HG03432 (cell line): ENCODE results near the gene NEURL1.
"Not testable (repeated sequence)": the region's sequence is repeated elsewhere in the genome, so short reads cannot be mapped to it uniquely, and the experiment has no call there.

ENCODE experiments used
- ATAC-seq: cut with Tn5 transposase; IDR thresholded peaks from one replicate; pipeline ENCODE4 v1.9.1; 2021; ENCODE audit warnings: mild to moderate bottlenecking, moderate library complexity; ENCODE audit not compliant: unreplicated experiment

Gene NEURL1

DNA sequence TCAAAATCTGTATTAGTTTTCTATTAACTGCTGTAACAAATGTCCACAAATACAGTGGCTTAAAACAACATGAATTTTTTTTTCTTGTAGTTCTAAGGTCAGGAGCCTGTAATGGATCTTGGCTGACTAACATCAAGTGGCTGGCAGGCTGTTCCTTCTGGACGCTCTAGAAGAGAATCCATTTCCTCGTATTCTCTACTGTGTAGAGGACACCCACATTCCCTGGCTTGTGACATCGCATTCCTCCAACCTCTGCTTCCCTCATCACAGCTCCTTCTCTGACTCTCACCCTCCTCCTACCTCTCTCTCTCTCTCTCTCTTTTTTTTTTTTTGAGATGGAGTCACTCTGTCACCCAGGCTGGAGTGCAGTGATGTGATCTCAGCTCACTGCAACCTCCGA, 30.0 kb upstream of the NEURL1 start:
- no peak for ATAC-seq

DNA sequence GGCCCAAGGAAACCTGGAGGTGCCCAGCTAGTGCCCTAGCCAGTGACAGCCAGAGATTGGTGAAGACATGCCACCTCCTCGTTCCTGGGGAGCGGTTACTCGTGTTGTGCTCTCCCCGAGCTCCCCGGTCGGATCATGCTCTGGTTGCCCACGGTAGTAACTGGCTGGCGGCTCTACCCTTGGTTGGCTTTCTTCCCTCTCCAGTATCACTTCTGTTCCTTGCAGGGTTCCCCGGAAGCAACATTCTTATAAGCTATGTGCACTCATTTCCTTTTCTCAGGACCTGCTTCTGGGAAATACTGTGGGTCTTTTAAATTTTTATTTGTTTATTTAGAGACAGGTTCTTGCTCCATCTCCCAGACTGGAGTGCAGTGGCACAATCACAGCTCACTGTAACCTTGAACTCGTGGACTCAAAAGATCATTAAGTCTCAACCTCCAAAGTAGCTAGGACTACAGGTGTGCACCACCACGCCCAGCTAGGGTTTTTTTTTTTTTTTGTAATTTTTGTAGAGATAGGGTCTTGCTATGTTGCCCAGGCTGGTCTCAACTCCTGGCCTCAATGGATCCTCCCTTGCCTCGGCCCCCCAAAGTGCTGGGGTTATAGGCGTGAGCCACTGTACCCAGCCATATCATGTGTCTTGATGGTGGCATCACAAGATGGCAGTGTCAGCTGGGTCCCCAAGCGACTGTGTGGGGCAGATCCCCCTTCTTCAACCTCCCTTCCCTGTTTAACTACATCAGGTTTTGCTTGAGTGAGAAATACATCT, 27.9 kb upstream of the NEURL1 start:
- ATAC-seq, result no peak

DNA sequence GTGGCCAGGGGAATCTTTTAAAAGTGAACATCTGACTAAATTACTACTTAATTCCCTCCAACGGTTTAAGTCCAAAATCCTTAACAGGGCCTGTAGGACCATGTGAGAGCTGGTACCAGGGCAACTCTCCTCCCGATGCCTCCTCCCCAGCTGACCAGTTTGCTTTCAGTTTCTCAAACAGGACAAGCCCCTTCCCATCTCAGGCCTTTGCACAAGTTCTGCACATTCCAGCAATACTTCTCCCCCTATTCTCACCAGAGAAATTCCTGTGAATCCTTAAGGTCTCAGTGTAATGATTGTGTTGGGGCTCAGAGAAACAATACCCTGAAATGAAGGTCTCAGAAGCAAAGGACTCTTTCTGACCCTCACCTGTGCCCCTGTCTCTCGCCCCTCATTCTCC, 26.8 kb upstream of the NEURL1 start:
- ATAC-seq, result no peak

DNA sequence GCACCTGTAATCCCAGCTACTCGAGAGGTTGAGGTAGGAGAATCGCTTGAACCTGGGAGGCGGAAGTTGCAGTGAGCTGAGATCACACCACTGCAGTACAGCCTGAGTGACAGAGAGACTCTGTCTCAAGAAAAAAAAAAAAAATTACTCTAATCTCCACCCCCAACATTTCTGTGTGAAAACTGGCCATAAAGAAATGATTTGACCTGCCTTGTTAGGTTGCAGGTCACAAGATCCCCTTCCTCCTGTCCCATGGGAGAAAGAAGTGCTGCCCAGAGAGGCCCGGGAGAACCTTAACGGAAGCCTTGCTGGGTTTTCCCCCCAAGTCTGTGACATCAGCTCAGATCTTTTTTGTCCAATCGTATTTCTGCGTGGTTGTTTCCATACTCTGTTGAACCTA, 26.1 kb upstream of the NEURL1 start:
- ATAC-seq, result peak; percentile 33

DNA sequence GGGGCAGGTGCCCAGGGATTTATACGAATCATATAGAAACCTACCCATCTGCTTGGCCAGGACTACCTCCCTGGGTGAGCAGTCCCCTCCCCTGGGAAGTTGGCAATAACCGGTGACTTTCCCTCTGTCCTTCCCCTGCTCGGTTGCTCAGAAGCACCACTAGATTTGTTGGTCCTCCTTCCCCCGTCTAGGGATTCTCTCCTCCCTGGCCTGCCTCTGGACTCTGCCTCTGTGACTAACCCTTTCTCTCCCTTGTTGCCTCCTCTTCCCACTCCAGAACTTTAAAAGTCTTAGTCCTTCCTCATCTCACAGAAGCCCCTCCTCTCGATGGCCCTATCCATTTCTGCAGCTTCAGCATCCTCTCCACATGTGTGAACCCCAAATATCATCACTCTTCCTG, 24.3 kb upstream of the NEURL1 start:
- ATAC-seq, result no peak

DNA sequence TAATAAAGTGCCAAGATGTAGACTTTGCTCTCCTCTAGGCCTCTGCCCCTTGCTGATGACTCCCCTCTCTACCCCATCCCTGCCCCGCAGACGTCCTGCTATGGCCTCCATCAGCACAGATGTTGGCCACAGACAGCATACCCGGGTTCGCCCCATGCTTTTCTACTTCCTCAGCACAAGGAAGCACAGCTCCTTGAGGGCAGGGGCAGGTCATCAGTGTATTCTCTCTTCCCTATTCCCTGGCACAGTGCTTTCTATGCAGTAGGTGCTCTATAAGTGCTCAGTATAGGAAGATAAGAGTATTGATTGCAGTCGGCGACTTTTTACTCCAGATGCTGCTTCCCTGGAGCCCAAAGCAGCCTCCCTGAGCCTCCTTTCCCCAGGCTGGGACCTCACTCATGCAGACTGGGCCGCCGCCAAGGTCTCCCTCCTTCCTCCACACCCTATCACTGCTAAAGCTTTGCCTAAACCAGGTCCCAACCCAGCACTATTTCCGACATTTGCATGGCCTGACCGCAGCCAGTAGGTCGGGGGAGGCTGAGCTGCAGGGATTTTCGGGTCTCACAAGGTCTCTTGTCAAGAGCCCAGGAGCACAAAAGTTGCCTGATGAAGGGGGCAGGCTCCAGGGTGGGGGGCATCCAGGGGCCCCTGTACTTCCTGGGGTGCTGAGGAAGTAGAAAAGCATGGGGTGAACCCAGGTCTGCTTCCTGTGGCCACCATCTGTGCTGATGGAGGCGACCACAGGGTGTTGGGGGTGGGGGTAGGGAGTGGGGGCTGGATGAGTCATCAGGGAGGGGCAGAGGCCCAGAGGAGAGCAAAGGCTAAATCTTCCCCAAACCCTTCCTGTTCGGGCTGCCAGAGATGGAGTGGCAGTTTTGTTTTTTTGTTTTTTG, 22.5 kb upstream of the NEURL1 start:
- ATAC-seq, result peak; percentile 78

DNA sequence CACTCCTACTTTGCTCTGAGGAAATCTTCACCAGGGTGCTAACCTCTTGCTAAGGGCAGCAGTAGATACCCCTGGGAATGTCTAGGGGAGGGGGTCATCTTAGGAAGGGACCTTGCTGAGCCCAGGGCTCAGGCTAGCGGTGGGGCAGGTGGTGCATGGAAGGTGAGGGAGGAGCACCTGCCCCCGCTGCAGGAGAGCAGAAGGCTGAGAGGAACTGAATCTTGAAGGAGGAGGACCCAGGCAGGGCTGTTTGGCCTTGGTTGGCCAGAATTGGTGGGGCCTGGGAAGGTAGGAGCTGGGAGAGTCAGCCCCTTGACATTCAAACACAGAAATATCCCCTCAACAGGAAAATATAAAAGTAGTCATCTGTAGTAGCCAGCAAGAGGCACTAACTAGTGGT, 21.5 kb upstream of the NEURL1 start:
- peak; percentile 22 for ATAC-seq

DNA sequence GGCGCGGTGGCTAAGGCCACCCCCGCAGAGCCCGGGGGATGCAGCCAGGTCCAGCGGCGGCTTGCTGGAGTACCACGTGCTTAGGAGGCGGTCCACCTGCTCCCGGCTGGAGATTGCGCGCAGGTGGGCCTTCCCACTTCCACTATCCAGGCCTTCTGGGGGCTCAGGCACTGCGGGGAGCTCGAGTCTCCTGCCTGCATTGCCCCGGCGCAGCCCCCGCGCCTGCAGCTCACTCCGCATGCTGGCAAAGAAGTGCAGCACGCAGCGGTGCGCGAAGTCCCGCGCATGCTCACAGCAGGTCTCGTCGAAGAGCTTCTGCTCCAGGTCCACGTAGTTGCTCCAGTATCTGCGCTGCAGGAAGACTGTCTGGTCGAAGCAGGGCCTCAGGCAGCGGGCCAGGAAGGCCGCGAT, 20.2 kb upstream of the NEURL1 start:
- no peak for ATAC-seq

DNA sequence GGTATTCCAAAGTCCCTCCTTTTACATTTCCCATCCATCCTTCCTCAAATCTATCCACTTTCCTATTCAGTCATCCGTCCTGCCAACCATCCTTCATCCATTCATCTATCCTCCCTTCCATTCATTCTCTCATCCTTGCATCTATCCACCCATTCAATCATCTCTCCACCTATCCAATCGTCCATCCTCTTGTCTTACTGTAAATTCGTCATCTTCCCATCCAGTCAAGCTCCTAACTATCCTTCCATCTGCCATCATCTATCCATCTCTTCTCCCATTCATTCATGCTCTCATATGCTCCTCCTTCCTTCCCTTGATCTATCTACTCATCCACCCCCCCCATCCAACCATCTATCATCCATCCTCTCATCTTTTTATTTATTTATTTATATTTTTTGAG, 19.4 kb upstream of the NEURL1 start:
- no peak for ATAC-seq

DNA sequence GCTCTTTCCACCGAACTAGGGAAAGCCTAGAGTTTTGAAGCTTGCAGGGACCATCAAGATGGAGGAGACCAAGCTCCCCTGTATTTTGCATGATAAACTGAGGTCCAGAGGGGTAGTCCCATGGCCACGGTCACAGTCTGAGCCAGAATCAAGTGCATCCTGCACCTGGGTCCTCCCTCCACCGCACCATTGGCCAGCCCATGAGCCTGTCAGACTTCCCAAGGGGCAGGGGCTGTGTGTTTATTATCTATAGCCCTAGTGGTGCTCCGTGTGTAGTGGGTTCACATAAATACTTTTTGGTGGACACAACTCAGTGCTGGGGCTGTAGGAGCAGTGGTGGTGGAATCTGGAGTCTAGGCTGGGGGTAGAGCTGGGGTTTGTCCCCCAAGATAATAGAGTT, 18.1 kb upstream of the NEURL1 start:
- no peak for ATAC-seq

DNA sequence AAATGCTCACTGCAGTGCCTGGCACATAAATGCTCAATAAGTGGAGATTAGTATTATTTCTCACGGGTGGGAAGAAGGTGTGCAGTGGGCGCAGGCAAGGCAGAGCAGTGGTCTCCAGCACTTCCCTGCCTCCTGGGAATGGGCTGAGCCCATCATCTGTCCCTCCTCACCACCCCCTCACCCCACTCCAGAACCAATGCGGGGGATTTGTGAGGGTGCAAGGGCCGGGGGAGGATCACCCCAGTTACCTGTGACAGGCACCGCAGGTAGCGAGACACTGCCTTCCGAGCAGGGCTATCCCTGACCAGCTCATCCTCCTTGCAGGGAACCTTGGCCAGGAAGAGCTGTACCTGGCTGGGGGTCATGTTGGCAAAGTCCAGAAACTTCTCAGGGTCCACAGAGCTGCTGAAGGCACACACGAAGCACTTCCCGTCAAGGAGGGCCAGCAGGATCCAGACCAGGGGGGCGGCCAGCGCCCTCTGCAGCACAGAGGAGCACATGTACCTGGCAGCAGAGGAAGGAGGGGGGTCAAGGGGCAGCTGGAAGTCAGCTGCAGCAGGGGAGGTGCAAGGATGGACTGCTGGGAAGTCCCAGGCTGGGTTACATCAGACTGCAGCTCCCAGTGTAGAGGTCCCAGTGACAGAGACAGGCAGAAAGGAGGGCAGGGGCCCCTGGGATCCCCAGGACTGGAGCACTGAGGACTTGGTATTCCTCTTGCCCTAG, 17.3 kb upstream of the NEURL1 start:
- peak; percentile 50 for ATAC-seq

DNA sequence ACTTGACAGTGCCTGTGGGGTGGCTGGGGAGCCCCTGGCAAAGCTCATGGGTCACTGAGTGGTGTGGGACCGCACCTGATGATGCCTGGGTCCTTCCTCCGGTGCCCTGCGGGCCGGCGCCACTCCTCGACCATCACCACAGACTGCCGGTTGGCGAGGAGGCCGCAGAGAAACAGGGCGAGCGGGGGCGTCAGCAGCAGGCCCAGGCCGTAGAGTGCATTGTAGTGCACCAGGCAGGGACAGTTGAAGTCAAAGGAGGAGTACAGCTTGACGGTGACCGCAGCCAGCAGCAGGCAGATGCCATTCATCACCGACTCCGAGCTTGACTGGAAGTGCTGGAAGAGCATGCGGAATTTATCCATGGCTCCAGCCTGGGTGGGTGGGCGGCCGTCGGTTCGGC, 14.8 kb upstream of the NEURL1 start:
- ATAC-seq, result no peak

DNA sequence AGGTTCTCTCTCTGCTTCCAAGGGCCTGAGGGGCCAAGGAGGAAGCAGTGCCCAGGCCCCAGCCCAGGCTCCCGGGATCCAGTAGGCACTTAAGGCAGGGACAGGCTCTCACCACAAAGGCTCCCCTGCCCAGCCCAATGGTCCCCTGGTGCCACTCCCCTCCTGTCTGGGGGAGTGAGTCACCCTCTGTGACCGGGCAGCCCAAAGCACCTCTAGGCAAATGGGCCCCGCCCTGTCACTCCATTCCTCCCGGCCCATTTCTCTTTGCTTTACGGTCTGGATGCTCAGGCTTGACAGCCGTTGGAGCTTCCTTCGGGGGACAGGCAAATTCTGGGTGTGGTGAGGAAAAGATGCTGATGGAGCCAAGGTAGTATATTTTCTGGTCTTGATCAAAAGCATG, 14.4 kb upstream of the NEURL1 start, which contains the start of gene CALHM3:
Gene CALHM3, minus strand, starts transcription at position 106 of the 400 bp plus-strand sequence. CDS start 208 bp downstream, outside the sequence.
- ATAC-seq, result no peak

DNA sequence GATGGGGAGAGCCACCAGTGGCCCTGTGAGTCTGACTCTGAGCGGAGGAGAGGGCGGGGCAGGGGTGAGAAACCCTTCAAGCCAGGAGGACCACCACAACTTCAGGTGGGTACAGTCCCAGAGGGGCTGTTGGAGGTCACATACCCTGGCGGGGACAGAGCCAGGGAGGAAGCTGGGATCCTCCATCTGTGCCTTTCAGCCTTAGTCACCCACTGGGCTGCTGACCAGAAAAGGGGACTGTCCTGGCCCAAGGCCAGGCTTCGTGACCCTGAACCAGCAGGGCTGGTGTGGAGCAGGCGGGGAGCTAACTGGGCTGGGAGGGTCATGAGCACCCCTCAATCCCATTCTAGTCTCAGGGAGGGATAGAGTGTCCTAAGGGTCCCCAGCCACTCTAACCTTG, 13.0 kb upstream of the NEURL1 start:
- ATAC-seq, result no peak

DNA sequence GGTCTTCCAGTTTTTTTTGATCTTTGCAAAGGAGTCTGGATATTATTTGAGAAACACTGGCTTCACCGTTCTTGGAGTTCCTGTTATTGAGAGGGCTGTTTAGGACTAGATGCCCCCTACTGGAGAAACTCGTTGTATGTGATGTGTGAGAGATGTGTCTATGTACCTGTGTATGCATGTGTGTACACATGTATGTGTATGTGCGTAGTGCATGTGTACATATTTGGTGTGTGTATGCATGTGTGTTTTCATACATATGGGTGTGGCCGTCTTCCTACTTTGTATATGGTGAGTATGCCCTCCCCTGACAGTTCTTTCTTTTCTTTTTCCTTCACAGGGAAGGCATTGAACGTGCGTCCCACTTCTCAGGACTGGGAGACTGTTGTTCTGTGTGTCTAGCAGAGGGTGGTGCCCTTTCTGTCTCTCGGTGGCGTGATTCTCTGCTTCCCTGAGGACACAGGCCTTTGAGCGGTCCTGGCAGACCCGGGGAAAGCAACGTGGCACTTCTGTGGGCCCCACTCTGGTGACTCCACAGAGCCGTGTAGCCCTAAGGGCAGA, 11.5 kb upstream of the NEURL1 start:
- peak; percentile 73 for ATAC-seq

DNA sequence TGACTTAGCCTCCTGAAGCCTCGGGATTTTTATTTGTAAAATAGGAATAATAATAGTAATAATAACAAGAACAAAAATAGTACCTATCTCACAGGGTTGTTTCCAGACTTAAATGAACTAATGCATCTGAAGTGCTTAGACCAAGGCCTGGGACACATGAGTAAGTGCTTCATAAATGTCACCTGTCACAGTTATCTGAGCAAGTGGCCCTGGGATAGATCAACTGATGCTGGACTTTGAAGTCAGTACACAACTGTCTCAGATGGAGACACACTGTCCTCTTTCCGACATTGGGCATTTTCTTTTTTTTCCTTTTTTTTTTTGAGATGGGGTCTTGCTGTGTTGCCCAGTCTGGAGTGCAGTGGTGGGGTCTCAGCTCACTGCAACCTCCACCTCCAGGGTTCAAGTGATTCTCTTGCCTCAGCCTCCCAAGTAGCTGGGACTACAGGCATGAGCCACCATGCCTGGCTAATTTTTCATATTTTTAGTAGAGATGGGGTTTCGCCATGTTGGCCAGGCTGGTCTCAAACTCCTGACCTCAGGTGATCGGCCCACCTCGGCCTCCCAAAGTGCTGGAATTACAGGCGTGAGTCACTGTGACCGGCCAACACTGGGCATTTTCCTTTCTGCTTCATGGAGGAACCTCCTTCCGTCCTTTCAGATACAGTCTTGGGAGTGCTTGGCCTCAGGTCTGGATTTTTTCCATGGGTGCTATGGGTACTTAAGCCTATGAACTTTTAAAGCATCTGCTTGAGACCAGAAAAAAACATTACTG, 6.7 kb upstream of the NEURL1 start:
- ATAC-seq, result not testable (repeated sequence)

DNA sequence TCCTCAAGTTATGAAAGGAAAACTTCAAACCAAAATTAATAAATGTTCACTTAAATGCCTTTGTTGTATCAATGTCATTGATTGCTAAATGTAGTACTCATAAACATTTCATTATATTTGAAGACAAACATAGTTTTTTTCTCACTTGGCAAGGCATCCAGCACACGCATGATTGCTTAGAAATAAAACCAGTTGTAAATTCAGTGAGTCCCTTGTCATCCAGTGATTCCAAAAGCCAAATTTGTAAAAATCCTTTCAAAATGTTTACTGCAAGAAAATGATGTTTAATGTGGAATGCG, 6.1 kb upstream of the NEURL1 start:
- no peak for ATAC-seq

DNA sequence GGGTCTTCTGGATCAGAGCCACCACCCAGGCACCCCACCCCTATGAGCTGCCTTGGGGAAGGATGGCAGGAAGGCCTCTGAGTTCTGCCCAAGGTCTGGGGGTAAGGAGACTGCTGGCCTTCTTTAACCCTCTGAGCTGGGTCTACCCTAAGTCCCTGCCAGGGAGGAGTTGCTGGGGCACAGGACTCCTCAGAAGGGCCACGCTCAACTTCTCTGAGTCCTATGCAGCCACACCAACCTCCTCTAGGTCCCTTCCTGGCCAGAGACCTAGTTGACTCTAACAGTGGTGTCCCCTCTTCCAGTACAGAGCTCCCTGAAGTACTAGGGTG, 2.6 kb upstream of the NEURL1 start:
- ATAC-seq, result peak; percentile 20

DNA sequence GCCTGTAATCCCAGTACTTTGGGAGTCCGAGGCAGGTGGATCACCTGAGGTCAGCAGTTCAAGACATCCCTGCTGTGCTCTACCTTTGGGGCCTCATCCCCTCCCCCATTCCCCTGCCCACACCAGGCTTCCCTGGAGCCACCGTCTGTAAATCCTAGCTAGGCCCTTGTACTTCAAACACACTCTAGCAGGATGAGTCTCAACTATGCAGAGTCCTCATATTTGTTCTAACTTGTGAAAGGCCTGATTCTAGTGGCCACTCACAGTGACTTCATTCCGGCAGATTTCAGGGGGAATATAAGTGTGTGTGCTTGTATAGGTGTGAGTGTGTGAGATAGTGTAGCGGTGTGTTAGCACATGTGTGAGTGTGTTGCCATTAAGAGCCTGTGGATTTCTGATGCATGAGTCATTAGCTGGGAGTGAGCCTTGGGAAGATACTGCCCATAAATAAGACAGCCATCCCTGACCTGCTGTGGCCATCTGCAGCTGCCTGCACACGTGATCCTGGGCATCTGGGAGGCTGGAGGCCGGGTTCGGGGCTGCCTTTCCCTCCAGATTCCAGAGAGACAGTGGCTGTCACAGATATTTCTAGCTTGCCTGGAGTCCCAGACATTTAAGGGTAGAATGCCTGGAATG, 1.7 kb upstream of the NEURL1 start:
- no peak for ATAC-seq

DNA sequence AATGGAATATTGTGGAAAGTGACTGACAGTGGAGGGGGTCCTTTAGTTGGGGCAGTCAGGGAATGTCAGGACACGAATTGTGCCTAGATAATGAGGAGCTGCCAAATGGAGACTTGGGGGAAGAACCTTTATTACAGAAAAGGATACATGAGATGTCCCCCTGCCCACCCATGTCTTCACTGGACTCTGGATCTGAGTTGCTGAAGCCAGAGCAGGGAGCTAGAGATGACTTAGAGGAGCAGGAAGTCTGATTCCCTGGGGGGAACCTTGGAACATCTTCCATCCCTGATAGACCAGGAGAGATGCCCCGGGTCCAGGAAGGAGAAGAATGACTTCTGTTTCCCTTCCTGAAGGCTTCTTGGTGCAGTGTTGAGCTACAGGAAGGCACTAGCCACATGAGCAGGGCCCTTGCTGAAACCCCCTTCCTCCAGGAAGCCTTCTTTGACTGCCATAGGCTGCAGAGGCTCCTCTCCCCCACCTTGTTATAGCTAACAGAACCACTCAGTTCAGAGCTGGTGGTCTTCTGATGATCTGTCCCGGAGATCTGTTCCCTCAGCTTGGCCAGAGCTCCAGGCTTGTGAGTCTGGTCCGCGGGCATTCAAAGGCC, 747 bp upstream of the NEURL1 start:
- no peak for ATAC-seq
